GM12874 (cell line): Measurements from ENCODE around the gene KIF18A.

ENCODE experiments used
- TF ChIP-seq, protein P1 (sequence below): IDR thresholded peaks from 2 replicates; pipeline ENCODE4 v1.5.1; 2011; ENCODE audit warnings: low read depth, mild to moderate bottlenecking, control low read depth, low read length, moderate library complexity; ENCODE audit not compliant: insufficient read depth

The KIF18A gene

DNA sequence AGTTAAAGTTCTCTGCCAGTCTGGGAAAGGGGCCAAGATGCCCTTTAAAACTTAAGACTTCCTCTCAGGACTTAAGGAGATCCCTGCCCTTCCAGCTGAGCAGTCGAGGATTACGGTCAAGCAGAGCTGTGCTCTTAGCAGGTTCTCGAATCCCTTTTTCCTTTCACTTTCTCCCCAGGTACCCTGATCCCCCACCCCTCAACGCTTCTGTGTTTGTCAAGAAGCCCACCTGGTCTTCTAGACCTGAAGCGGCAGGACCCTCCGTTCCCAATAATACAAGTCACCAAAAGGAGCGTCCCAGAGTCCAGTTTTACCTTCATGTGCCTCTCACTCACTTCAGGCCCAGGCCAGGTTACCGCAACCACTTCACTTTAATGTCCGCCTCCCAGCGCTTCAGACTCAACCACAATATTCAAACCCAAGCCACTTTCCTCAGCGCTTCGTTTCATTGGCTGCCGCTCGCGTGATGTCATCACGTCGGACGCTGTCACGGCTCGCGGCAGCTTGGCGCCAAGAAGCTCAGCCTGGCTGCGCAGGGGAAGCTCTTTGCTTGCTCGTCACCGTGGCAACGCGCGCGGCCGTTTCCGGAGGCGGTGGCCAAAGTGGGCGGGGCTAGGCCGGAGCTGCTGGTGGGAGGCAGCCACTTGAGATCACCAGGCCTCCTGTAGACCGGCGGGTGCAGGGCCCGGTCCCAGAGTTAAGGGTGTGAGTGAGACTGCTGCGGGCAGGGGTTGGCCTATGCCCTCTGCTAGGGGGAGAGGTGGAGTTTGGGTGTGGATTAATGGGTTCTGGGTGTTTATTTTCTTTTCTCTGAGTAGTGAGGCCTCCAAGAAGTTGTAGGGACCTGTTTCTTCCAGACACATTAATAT lies at the start of gene KIF18A, which contains the start of gene METTL15:
TSS of gene KIF18A (minus strand) at position 407 of the 869 bp plus-strand sequence. CDS start 10,209 bp downstream, outside the sequence.
TSS of gene METTL15 (plus strand) at position 639 of the 869 bp plus-strand sequence. CDS start 4,947 bp downstream, outside the sequence.
- TF ChIP-seq, protein P1, sequence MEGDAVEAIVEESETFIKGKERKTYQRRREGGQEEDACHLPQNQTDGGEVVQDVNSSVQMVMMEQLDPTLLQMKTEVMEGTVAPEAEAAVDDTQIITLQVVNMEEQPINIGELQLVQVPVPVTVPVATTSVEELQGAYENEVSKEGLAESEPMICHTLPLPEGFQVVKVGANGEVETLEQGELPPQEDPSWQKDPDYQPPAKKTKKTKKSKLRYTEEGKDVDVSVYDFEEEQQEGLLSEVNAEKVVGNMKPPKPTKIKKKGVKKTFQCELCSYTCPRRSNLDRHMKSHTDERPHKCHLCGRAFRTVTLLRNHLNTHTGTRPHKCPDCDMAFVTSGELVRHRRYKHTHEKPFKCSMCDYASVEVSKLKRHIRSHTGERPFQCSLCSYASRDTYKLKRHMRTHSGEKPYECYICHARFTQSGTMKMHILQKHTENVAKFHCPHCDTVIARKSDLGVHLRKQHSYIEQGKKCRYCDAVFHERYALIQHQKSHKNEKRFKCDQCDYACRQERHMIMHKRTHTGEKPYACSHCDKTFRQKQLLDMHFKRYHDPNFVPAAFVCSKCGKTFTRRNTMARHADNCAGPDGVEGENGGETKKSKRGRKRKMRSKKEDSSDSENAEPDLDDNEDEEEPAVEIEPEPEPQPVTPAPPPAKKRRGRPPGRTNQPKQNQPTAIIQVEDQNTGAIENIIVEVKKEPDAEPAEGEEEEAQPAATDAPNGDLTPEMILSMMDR: no peak

- TF ChIP-seq, protein P1: no peak
Observed at GRCh38 chr11:28153586-28153985, 45.6 kb upstream of the KIF18A start.

GRCh38 chr11:28152743-28153142 lies 44.8 kb upstream of the KIF18A start:
- TF ChIP-seq, protein P1: no peak

- TF ChIP-seq, protein P1: no peak
Observed at GRCh38 chr11:28146123-28146751, 38.3 kb upstream of the KIF18A start.

DNA sequence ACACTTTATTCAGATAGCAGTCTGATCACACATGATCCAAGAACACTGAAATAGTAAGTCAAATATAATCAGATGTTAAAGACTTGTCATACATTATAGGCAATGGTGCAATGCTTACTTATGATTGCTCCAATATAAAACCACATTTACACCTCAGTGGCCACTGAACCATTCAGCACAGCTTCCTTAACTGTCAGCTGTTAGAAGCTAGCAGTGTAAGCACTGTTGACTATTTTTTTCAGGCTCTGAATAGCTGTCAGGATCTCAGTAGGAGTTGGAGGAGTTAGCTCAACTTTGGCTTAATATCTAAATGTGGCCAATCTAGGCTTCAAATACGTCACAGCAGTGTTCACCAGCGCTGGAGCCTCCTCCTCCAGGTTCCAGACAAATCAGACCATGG lies 36.9 kb upstream of the KIF18A start:
- TF ChIP-seq, protein P1: no peak

DNA sequence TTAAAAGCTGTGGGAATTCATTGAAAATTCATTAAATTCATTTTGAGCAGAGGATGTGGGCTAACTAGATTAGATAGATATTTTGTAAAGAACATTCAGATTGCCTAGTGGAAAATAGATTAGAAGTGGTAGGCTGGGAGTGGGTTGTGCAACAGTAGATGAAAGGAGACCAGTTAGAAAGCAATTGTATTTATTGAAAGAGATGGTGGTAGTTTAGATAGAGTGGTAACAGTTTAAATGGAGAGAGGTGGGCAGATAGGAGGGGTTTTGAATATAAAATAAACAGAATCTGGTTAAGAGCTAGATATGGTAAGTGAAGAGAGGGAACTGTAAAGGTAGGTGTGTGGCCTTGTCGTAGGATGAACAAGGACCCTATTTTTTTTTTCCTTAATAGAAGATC lies 34.8 kb upstream of the KIF18A start:
- TF ChIP-seq, protein P1: no peak

GRCh38 chr11:28140689-28141455 lies 32.9 kb upstream of the KIF18A start:
- TF ChIP-seq, protein P1: no peak
